Activated CD4-positive, alpha-beta T cell treated with anti-CD3 and anti-CD28 coated beads, Interleukin-2, amount 10 ng/mL, durations not matched to agents 7 days and 5 days (primary cell): ENCODE results near the gene MLXIP. TPM values are rescaled to one million over a fixed set of nuclear protein-coding genes. Genes with fewer than 3 reads are reported as not detected.
A peak's percentile ranks its signal among the peaks of the same experiment; 100 is the strongest.
"Not testable (repeated sequence)": the region's sequence is repeated elsewhere in the genome, so short reads cannot be mapped to it uniquely, and the experiment has no call there.

Source experiments
- CTCF ChIA-PET: fragments of 350-600 bp; sonication (Branson Sonifier 250); formaldehyde crosslinking; loops from one replicate; lab custom pipeline; 2021; ENCODE audit warnings: antibody characterized with exemption; lab: Charles Lee
- POLR2A ChIA-PET: fragments of 350-600 bp; sonication (Branson Sonifier 250); formaldehyde crosslinking; loops from one replicate; lab custom pipeline; 2021; ENCODE audit warnings: antibody characterized with exemption; lab: Charles Lee
- DNase-seq: peaks from one replicate; pipeline ENCODE4 v3.0.0-alpha.2; 2020
- H3K27ac Mint-ChIP-seq: one replicate; pipeline ENCODE4 v1.8.0; 2021; ENCODE audit warnings: mild to moderate bottlenecking, moderate library complexity, mixed read lengths
- H3K27me3 Mint-ChIP-seq: one replicate; pipeline ENCODE4 v1.8.0; 2021; ENCODE audit warnings: mixed read lengths
- H3K36me3 Mint-ChIP-seq: one replicate; pipeline ENCODE4 v1.8.0; 2021; ENCODE audit warnings: low read depth, mixed read lengths
- H3K4me1 Mint-ChIP-seq: one replicate; pipeline ENCODE4 v1.8.0; 2021; ENCODE audit warnings: mixed read lengths
- H3K4me3 Mint-ChIP-seq: one replicate; pipeline ENCODE4 v1.8.0; 2021; ENCODE audit warnings: mild to moderate bottlenecking, moderate library complexity, mixed read lengths
- H3K9me3 Mint-ChIP-seq: one replicate; pipeline ENCODE4 v1.8.0; 2021; ENCODE audit warnings: mixed read lengths
- total RNA-seq, 2 experiments: library from RNA; stranded (reverse); gene quantifications; one replicate each; pipeline ENCODE4 v1.2.3, GENCODE V29; 2021

The MLXIP gene
- total RNA-seq, 2 experiments from 2014 or later = 45.7 to 46.8 TPM

- no peaks in the 10 kb centered on the region for H3K9me3 Mint-ChIP-seq
- peaks cover 5% of the 10 kb centered on the region for H3K36me3 Mint-ChIP-seq
- H3K27me3 Mint-ChIP-seq = no peaks in the 10 kb centered on the region
- DNase-seq = no peak
- POLR2A ChIA-PET = no interaction called here
- peaks cover 42% of the 10 kb centered on the region for H3K4me1 Mint-ChIP-seq
- no peak overlapping the region for H3K4me3 Mint-ChIP-seq
- H3K27ac Mint-ChIP-seq = no peak overlapping the region
- CTCF ChIA-PET = no interaction called here
Observed at GRCh38 chr12:122111089-122111641, 32.6 kb downstream of the MLXIP start.

DNA sequence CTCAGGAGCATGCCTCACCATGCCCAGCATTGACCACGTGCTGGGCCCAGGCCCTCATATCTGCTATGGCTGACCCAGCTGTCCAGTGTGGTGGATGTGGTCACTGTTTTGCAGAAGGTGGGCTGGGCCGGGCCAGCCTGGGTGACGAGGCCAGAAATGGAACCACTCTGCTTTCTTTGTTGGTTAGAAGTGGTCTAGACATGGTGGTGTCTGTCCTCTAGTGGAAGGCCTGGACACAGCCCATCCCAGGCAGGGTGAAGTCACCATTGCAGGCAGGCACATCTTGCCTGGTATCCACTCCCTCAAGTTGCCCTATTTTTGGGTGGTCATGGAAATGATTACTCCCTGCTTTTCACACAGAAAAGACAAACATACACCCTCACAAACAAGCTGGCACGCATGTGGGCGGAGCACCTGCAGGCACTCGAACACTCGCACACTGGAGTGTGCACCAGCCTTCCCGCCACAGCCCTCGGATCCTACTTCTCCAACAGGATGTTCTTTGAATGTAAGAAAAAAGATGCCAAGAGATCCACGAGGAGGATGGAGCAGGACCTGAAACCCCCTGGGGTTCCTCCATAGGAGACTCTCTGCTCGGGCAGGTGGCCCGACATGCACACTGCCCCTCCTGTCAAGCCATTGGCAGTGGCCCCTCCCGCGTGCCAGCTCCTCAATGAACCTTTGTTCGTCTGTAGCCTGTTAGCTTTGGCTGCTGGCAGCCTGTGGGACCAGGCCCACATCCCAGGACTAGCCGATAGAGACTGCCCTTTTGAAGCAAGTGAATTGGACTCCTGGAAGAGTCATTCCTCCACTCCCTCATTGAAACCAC, 38.4 kb downstream of the MLXIP start:
- Mint-ChIP-seq H3K27me3 (no peaks in the 10 kb centered on the region), H3K4me3 (no peak overlapping the region), H3K36me3 (peaks cover 4% of the 10 kb centered on the region), H3K27ac (no peak overlapping the region), H3K4me1 (peaks cover 13% of the 10 kb centered on the region), H3K9me3 (no peaks in the 10 kb centered on the region)
- POLR2A ChIA-PET = no interaction called here
- CTCF ChIA-PET = interaction anchor here (2.5 kb wide), 1 partner anchor 62 kb away, joined by 7 read pairs; no protein-coding TSS in a partner anchor
- DNase-seq = no peak

DNA sequence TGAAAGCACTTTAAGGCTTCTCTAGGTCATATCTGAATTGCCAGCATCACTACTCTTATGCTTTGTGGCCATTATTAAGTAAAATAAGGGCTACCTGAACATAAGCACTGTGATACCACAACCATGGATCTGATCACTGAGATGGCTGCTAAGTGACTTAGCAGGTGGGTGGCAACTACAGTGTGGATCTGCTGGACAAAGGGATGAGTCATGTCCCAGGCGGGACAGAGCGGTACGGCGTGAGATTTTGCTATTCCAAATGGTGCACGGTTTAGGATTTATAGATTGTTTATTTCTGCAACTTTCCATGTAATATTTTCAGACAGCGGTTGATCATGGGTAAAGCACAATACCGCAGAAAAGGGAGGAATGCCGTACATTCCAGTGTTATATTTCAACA, 39.4 kb downstream of the MLXIP start:
- no peak overlapping the region for H3K27ac Mint-ChIP-seq
- no peaks in the 10 kb centered on the region for H3K27me3 Mint-ChIP-seq
- ChIA-PET POLR2A (interaction anchor here (0.7 kb wide), 1 partner anchor 69 kb away, joined by 3 read pairs; no protein-coding TSS in a partner anchor), CTCF (no interaction called here)
- no peak overlapping the region for H3K4me3 Mint-ChIP-seq
- H3K36me3 Mint-ChIP-seq = peaks cover 4% of the 10 kb centered on the region
- peaks cover 14% of the 10 kb centered on the region for H3K4me1 Mint-ChIP-seq
- DNase-seq = no peak
- H3K9me3 Mint-ChIP-seq = no peaks in the 10 kb centered on the region

GRCh38 chr12:122121341-122121740, 42.8 kb downstream of the MLXIP start:
- CTCF ChIA-PET = interaction anchor here (1.1 to 2.5 kb wide), 3 partner anchors 10 to 67 kb away, joined by 4 to 8 read pairs (median 8); no protein-coding TSS in a partner anchor
- POLR2A ChIA-PET = not testable (repeated sequence)

DNA sequence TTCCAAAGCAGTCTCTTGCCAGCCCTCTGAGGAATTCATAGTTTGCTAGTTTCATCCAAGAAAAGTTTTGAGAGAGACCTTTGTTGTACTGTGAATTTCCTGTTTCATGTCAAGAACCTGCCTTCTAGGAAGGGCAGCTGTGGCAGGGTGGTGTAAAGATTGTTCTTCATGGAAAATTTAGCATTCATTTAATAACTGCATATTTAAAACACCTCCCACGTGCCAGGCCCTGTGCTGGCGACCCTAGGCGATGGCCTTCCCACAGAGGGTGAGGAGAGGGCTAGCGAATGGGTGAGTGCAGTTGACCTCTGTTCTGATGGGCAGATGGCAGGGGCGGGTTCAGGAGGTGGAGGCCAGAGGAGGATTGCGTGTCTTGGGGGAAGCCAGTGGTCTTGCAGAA, 43.2 kb downstream of the MLXIP start:
- peaks cover 25% of the 10 kb centered on the region for H3K4me1 Mint-ChIP-seq
- ChIA-PET CTCF (interaction anchor here (0.5 to 2.5 kb wide), 8 partner anchors 9 to 119 kb away, joined by 3 to 19 read pairs (median 4); no protein-coding TSS in a partner anchor), POLR2A (interaction anchor here (0.5 kb wide), 1 partner anchor 72 kb away, joined by 4 read pairs; no protein-coding TSS in a partner anchor)
- H3K27ac Mint-ChIP-seq = peak overlapping the region; percentile 7
- no peaks in the 10 kb centered on the region for H3K27me3 Mint-ChIP-seq
- H3K36me3 Mint-ChIP-seq = peaks cover 4% of the 10 kb centered on the region
- no peak for DNase-seq
- no peaks in the 10 kb centered on the region for H3K9me3 Mint-ChIP-seq
- no peak overlapping the region for H3K4me3 Mint-ChIP-seq

More at GRCh38 chr12:122121341-122121740, 42.8 kb downstream of the MLXIP start:
- DNase-seq, H3K36me3 Mint-ChIP-seq, H3K9me3 Mint-ChIP-seq, H3K4me3 Mint-ChIP-seq, H3K27me3 Mint-ChIP-seq: not testable (repeated sequence)
- peaks cover 25% of the 10 kb centered on the region for H3K4me1 Mint-ChIP-seq
- H3K27ac Mint-ChIP-seq = peak overlapping the region; percentile 13

GRCh38 chr12:122123051-122123760, 44.6 kb downstream of the MLXIP start:
- Mint-ChIP-seq H3K4me1 (peaks cover 25% of the 10 kb centered on the region), H3K9me3 (no peaks in the 10 kb centered on the region), H3K27me3 (no peaks in the 10 kb centered on the region), H3K36me3 (peaks cover 2% of the 10 kb centered on the region), H3K27ac (peak overlapping the region; percentile 47), H3K4me3 (no peak overlapping the region)
- ChIA-PET CTCF (interaction anchor here (0.7 to 2.5 kb wide), 21 partner anchors 8 to 189 kb away, joined by 3 to 19 read pairs (median 4); no protein-coding TSS in a partner anchor), POLR2A (interaction anchor here (0.7 to 1.2 kb wide), 2 partner anchors 68 to 69 kb away, joined by 3 read pairs; no protein-coding TSS in a partner anchor)
- peak; percentile 82 for DNase-seq

- no peak for DNase-seq
- Mint-ChIP-seq H3K4me3 (no peak overlapping the region), H3K27me3 (no peaks in the 10 kb centered on the region), H3K4me1 (peaks cover 25% of the 10 kb centered on the region), H3K9me3 (no peaks in the 10 kb centered on the region), H3K36me3 (peaks cover 4% of the 10 kb centered on the region), H3K27ac (no peak overlapping the region)
- CTCF ChIA-PET = interaction anchor here (0.9 to 2.5 kb wide), 12 partner anchors 9 to 122 kb away, joined by 3 to 19 read pairs (median 4); no protein-coding TSS in a partner anchor
- POLR2A ChIA-PET = interaction anchor here (0.7 to 1.2 kb wide), 2 partner anchors 69 to 70 kb away, joined by 3 read pairs; no protein-coding TSS in a partner anchor
Observed at GRCh38 chr12:122123761-122124145, 45.2 kb downstream of the MLXIP start.

GRCh38 chr12:122124370-122124769, 45.8 kb downstream of the MLXIP start:
- no peaks in the 10 kb centered on the region for H3K9me3 Mint-ChIP-seq
- no peak overlapping the region for H3K4me3 Mint-ChIP-seq
- POLR2A ChIA-PET = no interaction called here
- H3K27ac Mint-ChIP-seq = no peak overlapping the region
- DNase-seq = no peak
- H3K27me3 Mint-ChIP-seq = no peaks in the 10 kb centered on the region
- CTCF ChIA-PET = interaction anchor here (1.3 to 2.5 kb wide), 5 partner anchors 16 to 70 kb away, joined by 3 to 19 read pairs (median 4); no protein-coding TSS in a partner anchor
- H3K36me3 Mint-ChIP-seq = peaks cover 8% of the 10 kb centered on the region
- peaks cover 25% of the 10 kb centered on the region for H3K4me1 Mint-ChIP-seq

GRCh38 chr12:122125452-122126341, 47.1 kb downstream of the MLXIP start:
- Mint-ChIP-seq H3K27me3 (no peaks in the 10 kb centered on the region), H3K4me3 (no peak overlapping the region)

GRCh38 chr12:122126342-122126635, 47.7 kb downstream of the MLXIP start:
- POLR2A ChIA-PET = no interaction called here
- peaks cover 21% of the 10 kb centered on the region for H3K4me1 Mint-ChIP-seq
- H3K36me3 Mint-ChIP-seq = peaks cover 12% of the 10 kb centered on the region
- no peak overlapping the region for H3K4me3 Mint-ChIP-seq
- no peaks in the 10 kb centered on the region for H3K9me3 Mint-ChIP-seq
- CTCF ChIA-PET = interaction anchor here (0.9 to 1.0 kb wide), 2 partner anchors 75 to 208 kb away, joined by 3 to 4 read pairs; partner anchors contain the start of gene CFAP251
- DNase-seq = no peak
- no peaks in the 10 kb centered on the region for H3K27me3 Mint-ChIP-seq
- H3K27ac Mint-ChIP-seq = no peak overlapping the region

More at GRCh38 chr12:122125452-122126341, 47.1 kb downstream of the MLXIP start:
- H3K27ac Mint-ChIP-seq = peak overlapping the region; percentile 28
- DNase-seq = no peak
- H3K36me3 Mint-ChIP-seq = peaks cover 10% of the 10 kb centered on the region
- CTCF ChIA-PET = interaction anchor here (0.9 to 1.3 kb wide), 3 partner anchors 71 to 207 kb away, joined by 3 to 4 read pairs (median 3); partner anchors contain the start of gene CFAP251
- peaks cover 21% of the 10 kb centered on the region for H3K4me1 Mint-ChIP-seq
- no peaks in the 10 kb centered on the region for H3K9me3 Mint-ChIP-seq
- POLR2A ChIA-PET = no interaction called here

- H3K9me3 Mint-ChIP-seq = no peaks in the 10 kb centered on the region
- ChIA-PET POLR2A (no interaction called here), CTCF (interaction anchor here (1.0 kb wide), 2 partner anchors 73 to 209 kb away, joined by 4 to 6 read pairs; partner anchors contain the start of gene CFAP251)
- peaks cover 12% of the 10 kb centered on the region for H3K36me3 Mint-ChIP-seq
- DNase-seq = no peak
- H3K4me3 Mint-ChIP-seq = no peak overlapping the region
- no peaks in the 10 kb centered on the region for H3K27me3 Mint-ChIP-seq
- H3K4me1 Mint-ChIP-seq = peaks cover 14% of the 10 kb centered on the region
- no peak overlapping the region for H3K27ac Mint-ChIP-seq
Observed at GRCh38 chr12:122126713-122127597, 48.4 kb downstream of the MLXIP start.
